ENCODE data around the gene KCNAB1.

The KCNAB1 gene

DNA sequence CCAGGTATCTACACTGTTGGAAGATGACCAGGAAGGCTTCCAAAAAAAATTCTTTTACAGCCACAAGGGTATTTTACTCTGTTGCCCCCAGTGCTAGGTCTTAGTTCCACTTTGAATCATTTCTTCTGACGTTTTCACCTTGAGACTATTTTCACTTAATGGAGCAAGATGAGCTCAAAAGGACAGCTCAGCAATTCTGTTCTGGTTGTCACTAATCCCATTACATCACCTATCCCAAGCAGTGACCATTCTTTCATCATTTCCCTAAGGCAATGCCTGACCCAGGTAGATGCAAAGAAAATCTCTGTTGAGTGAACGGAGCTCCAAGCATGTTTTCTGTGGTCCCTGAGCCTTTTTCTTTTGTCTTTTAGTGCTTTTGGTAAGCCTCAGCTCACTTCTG, 210.0 kb downstream of the KCNAB1 start:
- H3K9me3 ChIP-seq (ENCODE audit: control insufficient read depth in 1 of 2, low read length in 2 of 2) = no peaks in the 10 kb centered on the region
- H3K4me3 ChIP-seq (ENCODE audit: low read depth in 1 of 2, low read length in 2 of 2) = no peak overlapping the region
- H3K27ac ChIP-seq (ENCODE audit: low read depth, low read length) = no peak overlapping the region
- H3K9ac ChIP-seq (ENCODE audit: low read depth in 1 of 2, low read length in 2 of 2) = no peak overlapping the region
- peaks cover 0 to 6% of the 10 kb centered on the region in 2 donors for H3K4me1 ChIP-seq (ENCODE audit: control insufficient read depth in 1 of 2, insufficient read depth in 2 of 2, low read length in 2 of 2)
- H3K36me3 ChIP-seq (ENCODE audit: control insufficient read depth in 1 of 2, insufficient read depth in 2 of 2, low read length in 2 of 2) = no peaks in the 10 kb centered on the region
- H3K27me3 ChIP-seq (ENCODE audit: control insufficient read depth in 1 of 2, insufficient read depth in 2 of 2, low read length in 2 of 2) = no peaks in the 10 kb centered on the region

DNA sequence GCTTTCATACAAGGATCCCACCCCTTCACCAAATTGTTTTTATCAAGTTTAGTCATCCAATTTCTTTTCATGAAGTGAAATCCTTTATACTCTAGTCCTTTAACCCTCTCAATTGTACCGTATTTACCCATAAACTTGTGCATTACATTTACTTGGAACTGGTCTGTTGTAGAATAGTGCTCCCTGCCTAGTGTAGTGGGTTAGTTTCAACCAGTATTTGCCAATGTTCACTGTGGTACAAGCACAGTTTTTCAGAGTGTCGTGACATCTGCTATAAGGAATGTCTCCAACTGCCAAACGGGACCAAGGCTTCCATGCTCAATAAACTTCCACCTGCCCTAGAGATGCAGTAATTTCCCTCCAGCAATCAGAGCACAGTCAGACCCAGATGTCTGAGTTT, 211.9 kb downstream of the KCNAB1 start:
- no peak overlapping the region for H3K9ac ChIP-seq (ENCODE audit: low read depth in 1 of 2, low read length in 2 of 2)
- H3K4me3 ChIP-seq (ENCODE audit: low read depth in 1 of 2, low read length in 2 of 2) = no peak overlapping the region
- no peaks in the 10 kb centered on the region for H3K36me3 ChIP-seq (ENCODE audit: control insufficient read depth in 1 of 2, insufficient read depth in 2 of 2, low read length in 2 of 2)
- H3K27ac ChIP-seq (ENCODE audit: low read depth, low read length) = no peak overlapping the region
- H3K9me3 ChIP-seq (ENCODE audit: control insufficient read depth in 1 of 2, low read length in 2 of 2) = no peaks in the 10 kb centered on the region
- no peaks in the 10 kb centered on the region for H3K27me3 ChIP-seq (ENCODE audit: control insufficient read depth in 1 of 2, insufficient read depth in 2 of 2, low read length in 2 of 2)
- peaks cover 0 to 8% of the 10 kb centered on the region in 2 donors for H3K4me1 ChIP-seq (ENCODE audit: control insufficient read depth in 1 of 2, insufficient read depth in 2 of 2, low read length in 2 of 2)

DNA sequence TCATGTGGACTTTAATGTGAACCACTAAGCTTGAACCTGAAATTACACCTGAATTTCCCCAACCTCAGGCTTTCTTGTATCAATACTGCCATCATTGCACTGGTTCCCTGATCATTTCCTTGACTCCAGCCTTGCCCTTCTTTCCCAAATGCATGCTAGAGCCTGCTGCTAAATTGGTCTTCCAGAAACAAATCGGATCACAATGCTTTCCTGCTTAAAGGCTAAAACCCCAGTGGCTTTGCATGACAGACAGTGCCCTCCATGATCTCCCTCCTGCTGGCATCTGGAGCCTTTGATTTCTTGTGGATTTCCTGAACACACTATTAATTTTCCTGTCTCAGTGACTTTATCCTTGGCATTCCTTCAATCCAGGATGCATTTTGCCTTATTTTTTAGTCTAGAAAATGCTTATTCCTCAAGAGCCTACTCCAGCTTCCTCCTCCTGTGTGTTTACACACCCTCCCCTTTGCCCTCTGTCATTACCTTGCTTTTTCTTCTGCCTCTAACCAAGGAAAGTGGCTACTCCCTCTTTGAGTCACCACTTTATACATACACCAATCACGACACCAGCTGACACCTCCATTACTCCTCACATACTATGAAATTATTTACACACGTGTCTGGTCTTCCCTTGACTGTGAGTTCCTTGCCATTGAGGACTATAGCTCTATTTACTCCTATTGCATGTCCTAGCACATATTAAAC, 214.6 kb downstream of the KCNAB1 start:
- Histone ChIP-seq H3K27ac (ENCODE audit: low read depth, low read length) (no peak overlapping the region), H3K27me3 (ENCODE audit: control insufficient read depth in 1 of 2, insufficient read depth in 2 of 2, low read length in 2 of 2) (no peaks in the 10 kb centered on the region), H3K9me3 (ENCODE audit: control insufficient read depth in 1 of 2, low read length in 2 of 2) (no peaks in the 10 kb centered on the region), H3K4me3 (ENCODE audit: low read depth in 1 of 2, low read length in 2 of 2) (no peak overlapping the region), H3K36me3 (ENCODE audit: control insufficient read depth in 1 of 2, insufficient read depth in 2 of 2, low read length in 2 of 2) (no peaks in the 10 kb centered on the region), H3K4me1 (ENCODE audit: control insufficient read depth in 1 of 2, insufficient read depth in 2 of 2, low read length in 2 of 2) (peaks cover 0 to 8% of the 10 kb centered on the region in 2 donors), H3K9ac (ENCODE audit: low read depth in 1 of 2, low read length in 2 of 2) (no peak overlapping the region)

DNA sequence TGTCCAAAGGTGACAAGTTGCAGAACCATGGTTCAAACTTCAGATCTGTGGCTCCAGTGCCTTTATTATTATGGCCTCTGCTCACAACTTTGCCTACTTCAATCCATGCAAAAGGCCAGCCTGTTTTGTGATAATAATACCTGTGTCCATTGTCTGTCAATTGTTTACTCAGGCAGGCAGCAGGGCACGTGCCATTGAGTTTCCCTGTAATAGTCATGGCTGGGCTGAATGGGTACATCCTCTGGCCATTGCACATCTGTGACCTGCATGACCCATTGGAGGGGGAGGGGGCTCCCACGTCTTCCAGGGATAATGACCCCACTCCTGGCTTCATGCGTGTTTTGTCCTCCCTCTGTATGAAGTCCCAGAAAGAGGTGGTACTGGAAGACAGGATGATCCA, 219.1 kb downstream of the KCNAB1 start:
- Histone ChIP-seq H3K27me3 (ENCODE audit: control insufficient read depth in 1 of 2, insufficient read depth in 2 of 2, low read length in 2 of 2) (peaks cover 3 to 4% of the 10 kb centered on the region in 2 donors), H3K9me3 (ENCODE audit: control insufficient read depth in 1 of 2, low read length in 2 of 2) (no peaks in the 10 kb centered on the region), H3K27ac (ENCODE audit: low read depth, low read length) (no peak overlapping the region), H3K4me3 (ENCODE audit: low read depth in 1 of 2, low read length in 2 of 2) (no peak overlapping the region), H3K36me3 (ENCODE audit: control insufficient read depth in 1 of 2, insufficient read depth in 2 of 2, low read length in 2 of 2) (no peaks in the 10 kb centered on the region), H3K4me1 (ENCODE audit: control insufficient read depth in 1 of 2, insufficient read depth in 2 of 2, low read length in 2 of 2) (peaks cover 0 to 8% of the 10 kb centered on the region in 2 donors), H3K9ac (ENCODE audit: low read depth in 1 of 2, low read length in 2 of 2) (no peak overlapping the region)

DNA sequence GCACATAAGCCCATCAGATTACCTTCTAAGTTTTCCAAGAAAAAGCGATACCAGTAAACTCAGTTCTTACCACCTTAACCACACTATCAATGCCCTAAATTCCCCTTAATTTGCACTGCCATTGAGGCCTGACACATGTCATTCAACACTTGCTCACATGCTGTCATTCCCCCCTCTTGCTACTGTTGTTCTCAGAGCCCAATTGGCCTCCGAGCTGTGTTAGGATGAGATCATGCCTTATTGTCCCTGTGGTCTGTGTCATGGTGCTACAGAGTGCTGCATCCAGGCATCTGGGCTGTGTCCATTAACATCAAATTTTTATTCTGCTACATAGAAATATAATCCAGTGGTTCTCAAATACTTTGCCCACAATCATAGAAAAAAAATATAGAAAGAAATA, 221.0 kb downstream of the KCNAB1 start:
- no peaks in the 10 kb centered on the region for H3K9me3 ChIP-seq (ENCODE audit: control insufficient read depth in 1 of 2, low read length in 2 of 2)
- H3K27me3 ChIP-seq (ENCODE audit: control insufficient read depth in 1 of 2, insufficient read depth in 2 of 2, low read length in 2 of 2) = peaks cover 3 to 4% of the 10 kb centered on the region in 2 donors
- H3K4me1 ChIP-seq (ENCODE audit: control insufficient read depth in 1 of 2, insufficient read depth in 2 of 2, low read length in 2 of 2) = no peaks in the 10 kb centered on the region
- H3K9ac ChIP-seq (ENCODE audit: low read depth in 1 of 2, low read length in 2 of 2) = no peak overlapping the region
- H3K4me3 ChIP-seq (ENCODE audit: low read depth in 1 of 2, low read length in 2 of 2) = no peak overlapping the region
- no peak overlapping the region for H3K27ac ChIP-seq (ENCODE audit: low read depth, low read length)
- no peaks in the 10 kb centered on the region for H3K36me3 ChIP-seq (ENCODE audit: control insufficient read depth in 1 of 2, insufficient read depth in 2 of 2, low read length in 2 of 2)

DNA sequence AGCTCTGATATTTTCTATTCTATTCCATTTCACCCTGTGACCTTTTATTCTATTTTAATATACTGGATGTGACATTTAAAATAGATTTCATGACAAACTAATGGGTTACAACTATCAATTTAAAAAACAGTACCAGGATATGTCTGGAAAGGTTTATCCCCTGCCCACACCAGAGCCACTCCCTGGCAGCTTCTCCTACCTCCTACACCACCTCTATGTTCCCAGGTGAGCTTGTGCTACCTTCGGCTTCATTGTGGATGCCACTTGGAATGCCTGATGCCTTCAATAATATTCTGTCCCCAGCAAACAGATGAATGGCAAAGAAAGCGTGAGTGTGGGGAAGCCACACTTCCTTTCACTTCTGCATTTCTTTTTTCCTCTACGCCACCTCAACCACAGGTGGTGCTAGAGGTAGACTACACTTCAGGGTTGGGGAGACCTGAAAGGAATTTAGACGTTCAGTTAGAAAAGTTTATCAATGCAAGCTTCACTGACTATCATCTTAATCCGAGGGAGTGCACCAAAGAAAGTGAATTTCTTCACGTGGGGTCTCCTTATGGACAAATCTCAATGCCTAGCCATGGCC, 221.5 kb downstream of the KCNAB1 start:
- Histone ChIP-seq H3K27me3 (ENCODE audit: control insufficient read depth in 1 of 2, insufficient read depth in 2 of 2, low read length in 2 of 2) (peaks cover 3 to 4% of the 10 kb centered on the region in 2 donors), H3K27ac (ENCODE audit: low read depth, low read length) (no peak overlapping the region), H3K9ac (ENCODE audit: low read depth in 1 of 2, low read length in 2 of 2) (no peak overlapping the region), H3K4me3 (ENCODE audit: low read depth in 1 of 2, low read length in 2 of 2) (no peak overlapping the region), H3K4me1 (ENCODE audit: control insufficient read depth in 1 of 2, insufficient read depth in 2 of 2, low read length in 2 of 2) (no peaks in the 10 kb centered on the region), H3K9me3 (ENCODE audit: control insufficient read depth in 1 of 2, low read length in 2 of 2) (no peaks in the 10 kb centered on the region), H3K36me3 (ENCODE audit: control insufficient read depth in 1 of 2, insufficient read depth in 2 of 2, low read length in 2 of 2) (no peaks in the 10 kb centered on the region)

DNA sequence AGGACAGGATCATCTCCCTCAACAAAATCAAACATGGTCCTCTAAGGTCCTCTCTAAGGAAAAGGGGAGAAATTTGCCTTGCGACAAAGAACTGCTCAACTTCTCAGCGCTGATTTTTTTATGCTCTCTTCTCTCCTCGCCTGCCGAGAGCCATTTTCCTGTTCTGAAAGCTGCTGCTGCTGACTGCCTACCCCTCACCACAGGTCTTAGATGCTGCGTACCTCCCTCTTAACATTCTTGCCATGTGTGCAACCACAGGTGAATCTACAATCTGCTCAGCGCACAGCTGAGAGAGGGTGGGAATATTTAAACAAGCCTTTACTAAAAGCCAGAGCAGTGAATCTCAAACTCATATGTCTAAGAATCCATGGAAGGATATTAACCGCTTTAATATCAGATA, 223.8 kb downstream of the KCNAB1 start:
- Histone ChIP-seq H3K9me3 (ENCODE audit: control insufficient read depth in 1 of 2, low read length in 2 of 2) (no peaks in the 10 kb centered on the region), H3K36me3 (ENCODE audit: control insufficient read depth in 1 of 2, insufficient read depth in 2 of 2, low read length in 2 of 2) (no peaks in the 10 kb centered on the region), H3K27me3 (ENCODE audit: control insufficient read depth in 1 of 2, insufficient read depth in 2 of 2, low read length in 2 of 2) (peaks cover 3 to 4% of the 10 kb centered on the region in 2 donors), H3K4me3 (ENCODE audit: low read depth in 1 of 2, low read length in 2 of 2) (no peak overlapping the region), H3K4me1 (ENCODE audit: control insufficient read depth in 1 of 2, insufficient read depth in 2 of 2, low read length in 2 of 2) (no peaks in the 10 kb centered on the region), H3K27ac (ENCODE audit: low read depth, low read length) (no peak overlapping the region), H3K9ac (ENCODE audit: low read depth in 1 of 2, low read length in 2 of 2) (no peak overlapping the region)

DNA sequence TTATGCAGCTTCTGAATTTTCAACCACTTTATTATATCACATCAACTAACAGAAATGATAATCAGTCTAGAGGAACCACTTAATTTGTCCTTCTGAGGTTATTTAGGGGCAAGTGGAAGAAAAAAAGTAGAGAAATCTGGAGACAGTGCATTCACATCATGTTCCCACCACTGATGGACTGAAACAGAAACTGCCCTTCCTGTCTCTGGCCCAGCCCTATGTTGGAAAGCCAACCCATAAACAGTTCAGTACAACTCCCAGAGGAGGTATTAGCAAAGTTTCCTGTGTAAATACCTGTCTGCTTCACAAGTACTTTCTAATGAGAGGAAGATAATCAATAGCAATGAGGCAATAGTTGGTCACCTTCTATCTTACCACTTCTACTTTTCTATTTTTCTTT, 228.7 kb downstream of the KCNAB1 start:
- H3K9ac ChIP-seq (ENCODE audit: low read depth in 1 of 2, low read length in 2 of 2) = no peak overlapping the region
- no peaks in the 10 kb centered on the region for H3K36me3 ChIP-seq (ENCODE audit: control insufficient read depth in 1 of 2, insufficient read depth in 2 of 2, low read length in 2 of 2)
- no peaks in the 10 kb centered on the region for H3K27me3 ChIP-seq (ENCODE audit: control insufficient read depth in 1 of 2, insufficient read depth in 2 of 2, low read length in 2 of 2)
- no peak overlapping the region for H3K27ac ChIP-seq (ENCODE audit: low read depth, low read length)
- H3K4me3 ChIP-seq (ENCODE audit: low read depth in 1 of 2, low read length in 2 of 2) = no peak overlapping the region
- no peaks in the 10 kb centered on the region for H3K4me1 ChIP-seq (ENCODE audit: control insufficient read depth in 1 of 2, insufficient read depth in 2 of 2, low read length in 2 of 2)
- H3K9me3 ChIP-seq (ENCODE audit: control insufficient read depth in 1 of 2, low read length in 2 of 2) = no peaks in the 10 kb centered on the region

DNA sequence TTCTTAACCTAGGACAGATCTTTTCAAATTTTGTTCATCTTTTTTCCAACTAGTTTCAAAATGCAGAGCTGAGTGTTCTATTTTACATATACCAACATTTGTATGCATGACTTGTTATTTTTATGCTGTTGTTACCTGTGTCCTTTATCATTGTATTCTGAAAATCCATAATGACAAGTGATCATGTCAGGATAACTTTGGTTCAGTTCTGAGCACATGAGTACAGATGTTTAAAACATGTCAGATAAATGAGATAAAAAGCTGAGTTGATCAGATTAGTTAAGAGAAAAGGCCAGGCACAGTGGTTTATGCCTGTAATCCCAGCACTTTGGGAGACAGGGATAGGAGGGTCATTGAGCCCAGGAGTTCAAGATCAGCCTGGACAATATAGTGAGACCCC, 229.6 kb downstream of the KCNAB1 start:
- Histone ChIP-seq H3K9ac (ENCODE audit: low read depth in 1 of 2, low read length in 2 of 2) (no peak overlapping the region), H3K4me1 (ENCODE audit: control insufficient read depth in 1 of 2, insufficient read depth in 2 of 2, low read length in 2 of 2) (no peaks in the 10 kb centered on the region), H3K36me3 (ENCODE audit: control insufficient read depth in 1 of 2, insufficient read depth in 2 of 2, low read length in 2 of 2) (no peaks in the 10 kb centered on the region), H3K9me3 (ENCODE audit: control insufficient read depth in 1 of 2, low read length in 2 of 2) (no peaks in the 10 kb centered on the region), H3K4me3 (ENCODE audit: low read depth in 1 of 2, low read length in 2 of 2) (no peak overlapping the region), H3K27me3 (ENCODE audit: control insufficient read depth in 1 of 2, insufficient read depth in 2 of 2, low read length in 2 of 2) (no peaks in the 10 kb centered on the region), H3K27ac (ENCODE audit: low read depth, low read length) (no peak overlapping the region)

DNA sequence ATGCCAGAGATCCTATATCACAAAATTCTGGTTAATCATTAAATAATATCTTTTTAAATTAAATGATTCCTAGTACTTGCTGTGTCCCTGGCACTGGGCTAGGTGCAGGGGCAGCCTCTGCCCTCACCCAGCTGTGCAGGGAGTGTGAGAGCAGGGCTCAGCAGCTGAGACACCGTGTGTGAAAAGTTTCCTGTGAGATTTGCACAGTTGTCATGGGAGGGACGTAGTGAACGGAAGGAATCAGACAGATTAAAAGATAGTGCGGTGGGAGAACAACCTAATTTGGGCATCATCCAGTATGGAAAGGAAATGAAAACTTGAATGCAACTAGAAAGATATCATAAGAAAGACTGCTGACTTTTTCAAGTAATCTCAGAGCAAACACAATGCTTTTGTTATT, 230.4 kb downstream of the KCNAB1 start:
- Histone ChIP-seq H3K27me3 (ENCODE audit: control insufficient read depth in 1 of 2, insufficient read depth in 2 of 2, low read length in 2 of 2) (no peaks in the 10 kb centered on the region), H3K27ac (ENCODE audit: low read depth, low read length) (no peak overlapping the region), H3K4me3 (ENCODE audit: low read depth in 1 of 2, low read length in 2 of 2) (no peak overlapping the region), H3K9me3 (ENCODE audit: control insufficient read depth in 1 of 2, low read length in 2 of 2) (no peaks in the 10 kb centered on the region), H3K4me1 (ENCODE audit: control insufficient read depth in 1 of 2, insufficient read depth in 2 of 2, low read length in 2 of 2) (no peaks in the 10 kb centered on the region), H3K36me3 (ENCODE audit: control insufficient read depth in 1 of 2, insufficient read depth in 2 of 2, low read length in 2 of 2) (no peaks in the 10 kb centered on the region), H3K9ac (ENCODE audit: low read depth in 1 of 2, low read length in 2 of 2) (no peak overlapping the region)
